NCI-H146 treated with DMSO at 0.1 percent for 48 hours (cell line): Measurements from ENCODE around the gene TMEM185B.

Source experiments
- DNase-seq: peaks from one replicate; lab custom pipeline; 2025; ENCODE audit not compliant: unreplicated experiment; lab: John Stamatoyannopoulos, UW

The TMEM185B gene

GRCh38 chr2:120231974-120232635 is 8.9 kb upstream of the TMEM185B start:
- DNase-seq, result no peak

GRCh38 chr2:120231564-120231973 is 8.4 kb upstream of the TMEM185B start:
- DNase-seq, result no peak

DNA sequence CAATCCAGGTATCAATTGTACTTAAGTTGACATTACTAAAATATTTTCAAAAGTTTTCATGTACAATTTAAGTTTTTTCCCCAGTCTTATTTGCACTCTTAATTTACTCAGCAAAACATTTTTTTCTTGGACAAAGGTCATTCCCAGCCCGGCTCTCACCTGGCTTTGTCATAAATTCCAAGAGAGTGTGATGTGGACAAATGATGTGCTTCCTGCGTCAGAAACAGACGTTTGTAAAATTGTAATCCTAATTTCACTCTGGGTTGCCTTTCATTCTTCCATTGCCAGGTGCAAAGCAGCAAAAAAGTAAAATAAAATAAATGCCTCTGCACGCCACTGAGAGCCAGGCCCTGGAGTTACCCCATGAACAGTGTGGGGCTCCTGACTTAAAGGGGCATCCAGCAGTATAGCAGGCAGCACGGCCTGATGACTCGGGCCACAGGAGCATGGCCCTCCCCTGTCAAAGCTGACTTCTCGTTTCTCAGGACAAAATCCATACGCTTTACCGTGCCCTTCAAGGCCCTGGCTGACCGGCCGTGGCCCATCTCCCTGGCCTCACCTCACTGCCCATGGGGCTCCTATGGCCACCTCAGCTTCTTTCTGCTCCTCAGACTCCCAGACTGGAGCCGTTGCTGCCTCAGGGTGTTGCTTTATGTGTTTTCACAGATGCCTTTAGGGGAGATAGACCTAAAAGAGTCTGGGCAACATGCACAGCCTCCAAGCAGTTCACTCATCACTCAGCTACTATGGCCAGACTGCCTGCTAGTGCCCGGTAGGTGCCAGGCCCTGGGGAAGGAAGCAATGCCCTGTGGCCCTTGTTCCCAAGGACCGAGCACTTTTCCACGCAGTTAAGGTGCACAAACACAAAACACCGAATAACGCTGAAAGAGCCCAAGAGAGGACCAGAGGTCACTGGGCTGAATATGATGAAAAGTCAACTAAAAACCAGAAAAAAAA is 7.6 kb upstream of the TMEM185B start:
- DNase-seq, result no peak

GRCh38 chr2:120229341-120229740 is 6.1 kb upstream of the TMEM185B start:
- no peak for DNase-seq

DNA sequence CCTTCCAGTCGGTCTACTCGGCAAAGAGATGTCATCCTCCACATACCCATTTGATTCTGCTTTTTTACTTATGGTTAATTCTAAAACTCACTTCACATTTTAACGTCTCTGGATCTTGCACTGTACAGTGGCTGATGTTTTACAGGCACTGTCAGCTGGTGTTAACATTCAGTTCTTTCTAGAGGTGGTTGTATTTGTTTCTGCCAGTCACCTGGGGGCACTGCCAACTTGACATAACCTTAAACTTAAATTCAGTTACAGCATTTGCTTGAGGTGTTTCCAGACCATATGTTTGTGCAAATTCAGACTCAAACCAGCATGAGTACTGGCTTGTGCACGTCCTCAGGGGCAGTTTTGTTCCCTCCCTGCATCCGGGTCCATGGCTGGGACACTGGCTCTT is 5.3 kb upstream of the TMEM185B start:
- no peak for DNase-seq

DNA sequence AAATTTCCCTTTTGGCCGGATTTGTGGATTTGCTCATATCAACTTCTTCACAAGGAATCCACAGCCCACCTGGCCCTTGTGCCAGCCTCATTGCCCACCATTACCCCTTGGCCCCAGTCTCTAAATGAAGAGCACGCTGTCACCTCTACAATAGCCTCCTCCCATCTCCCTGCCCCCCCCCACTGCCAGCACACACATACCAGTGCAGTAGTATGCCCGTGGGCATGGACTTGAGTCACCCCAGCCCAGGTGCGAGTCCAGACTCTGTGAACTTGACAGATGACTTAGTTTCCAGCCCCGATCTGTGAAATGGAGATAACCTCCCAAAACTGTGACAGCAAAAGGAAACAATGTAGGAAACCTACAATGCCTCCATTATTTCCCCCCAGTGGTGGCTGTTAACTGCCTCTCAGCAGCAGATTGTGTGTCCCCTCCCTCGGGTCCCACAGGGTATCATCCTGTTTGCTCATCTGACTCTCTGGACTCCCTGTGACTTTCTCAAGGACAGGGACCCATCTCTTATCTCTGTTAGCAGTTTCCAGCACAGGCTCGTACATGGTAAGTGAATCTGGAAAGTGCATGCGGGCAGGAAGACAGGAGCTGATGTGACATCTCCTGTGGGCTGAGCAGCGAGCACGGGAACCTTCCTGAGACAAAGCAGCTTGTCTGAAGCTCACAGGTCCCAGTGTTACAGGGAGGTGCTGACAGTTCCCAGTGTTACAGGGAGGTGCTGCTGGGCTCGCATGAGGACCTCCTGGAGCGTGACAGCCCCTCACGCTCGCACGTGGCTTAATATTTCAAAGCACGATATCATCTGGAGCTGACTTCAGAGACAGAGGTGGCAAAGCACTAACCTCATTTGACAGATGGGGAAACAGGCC is 4.2 kb upstream of the TMEM185B start:
- DNase-seq, result no peak

DNA sequence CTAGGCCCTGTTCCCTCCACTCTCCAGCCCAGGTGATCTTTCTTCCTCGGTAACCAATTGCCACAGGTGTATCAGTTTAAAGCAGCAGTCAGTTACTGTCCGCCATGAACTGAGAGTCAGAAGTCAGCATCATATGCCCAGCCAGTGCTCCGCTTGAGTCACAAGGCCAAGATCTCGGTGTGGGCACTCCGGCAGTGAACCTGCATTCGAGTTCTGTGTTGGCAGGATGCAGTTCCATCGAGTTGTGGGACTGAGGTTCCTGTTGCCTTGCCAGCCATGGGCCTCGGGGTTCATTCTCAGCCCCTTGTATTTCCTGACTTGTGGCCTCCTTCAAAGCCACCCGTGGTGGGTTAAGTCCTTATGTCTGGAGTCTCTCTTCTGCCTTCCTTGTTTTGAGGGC is 3.1 kb upstream of the TMEM185B start:
- DNase-seq, result no peak

DNA sequence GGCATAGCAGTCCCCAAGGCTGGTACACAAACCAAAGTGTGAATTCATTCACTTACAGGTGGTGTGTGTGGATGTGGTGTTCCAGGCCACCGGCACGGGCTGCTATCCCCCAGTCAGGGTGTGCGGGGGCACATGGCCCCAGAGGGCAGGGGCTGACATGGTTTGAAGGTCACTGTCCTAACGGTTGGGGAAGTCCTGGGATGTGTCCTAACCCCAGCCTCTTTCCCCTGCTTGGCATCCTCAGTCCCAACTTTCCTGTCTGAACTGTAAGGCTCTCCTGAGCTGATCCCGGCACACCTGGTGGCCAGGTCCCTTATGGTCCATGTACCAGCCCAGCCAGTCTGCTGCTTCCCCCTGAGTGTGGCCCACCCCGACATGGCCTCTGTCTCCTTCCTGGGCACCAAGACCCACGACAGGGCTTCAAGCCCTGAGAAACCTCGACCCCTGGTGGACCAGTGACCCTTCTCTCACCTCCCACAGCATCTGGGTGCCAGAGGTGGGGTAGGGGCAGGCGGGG is 2.4 kb upstream of the TMEM185B start:
- no peak for DNase-seq

GRCh38 chr2:120224735-120225548 is 1.7 kb upstream of the TMEM185B start:
- peak; percentile 60 for DNase-seq

DNA sequence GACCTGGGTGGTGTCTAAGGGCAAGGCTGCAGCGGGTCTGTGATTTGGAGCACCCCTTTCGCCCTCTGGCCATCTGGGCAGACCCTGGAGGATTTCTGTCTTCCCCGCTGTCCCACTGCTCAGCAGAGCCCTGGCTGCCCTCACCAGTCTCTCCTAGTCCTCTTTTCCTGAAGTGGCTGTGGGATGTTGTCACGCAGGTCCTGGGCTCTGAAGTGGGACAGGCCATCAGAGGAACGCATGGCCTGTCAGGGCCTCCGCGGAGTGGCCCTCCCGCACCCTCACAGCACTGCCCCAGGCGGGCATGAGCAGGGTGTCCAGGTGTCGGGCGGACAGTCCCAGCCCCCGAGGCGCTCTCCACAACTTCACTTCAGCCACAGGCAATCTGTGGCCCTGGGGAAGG is 1.1 kb upstream of the TMEM185B start:
- DNase-seq, result no peak

GRCh38 chr2:120222186-120223033 is 790 bp downstream of the TMEM185B start:
- no peak for DNase-seq

- no peak for DNase-seq
Measured at GRCh38 chr2:120221616-120222015, 1.6 kb downstream of the TMEM185B start.

- no peak for DNase-seq
Measured at GRCh38 chr2:120220756-120221155, 2.4 kb downstream of the TMEM185B start.

DNA sequence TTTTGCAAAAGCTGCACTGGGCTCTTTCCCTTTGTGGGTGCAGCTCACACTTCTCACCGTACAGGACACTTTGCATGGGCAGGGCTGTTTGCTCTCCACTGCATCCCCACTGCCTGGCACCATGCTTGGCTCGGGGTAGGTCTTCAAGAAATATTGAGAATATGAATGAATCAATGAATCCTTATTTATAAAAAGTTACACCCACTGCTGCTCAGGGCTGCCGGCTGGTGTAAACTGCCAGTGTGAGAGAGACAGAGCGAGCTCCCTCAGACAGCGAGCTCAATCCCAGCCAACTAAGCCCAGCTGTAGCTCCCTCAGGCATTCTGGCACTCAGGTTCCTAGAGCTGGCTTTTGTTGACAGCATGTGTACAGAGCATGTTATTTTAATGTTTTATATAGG is 3.4 kb downstream of the TMEM185B start:
- DNase-seq, result no peak

DNA sequence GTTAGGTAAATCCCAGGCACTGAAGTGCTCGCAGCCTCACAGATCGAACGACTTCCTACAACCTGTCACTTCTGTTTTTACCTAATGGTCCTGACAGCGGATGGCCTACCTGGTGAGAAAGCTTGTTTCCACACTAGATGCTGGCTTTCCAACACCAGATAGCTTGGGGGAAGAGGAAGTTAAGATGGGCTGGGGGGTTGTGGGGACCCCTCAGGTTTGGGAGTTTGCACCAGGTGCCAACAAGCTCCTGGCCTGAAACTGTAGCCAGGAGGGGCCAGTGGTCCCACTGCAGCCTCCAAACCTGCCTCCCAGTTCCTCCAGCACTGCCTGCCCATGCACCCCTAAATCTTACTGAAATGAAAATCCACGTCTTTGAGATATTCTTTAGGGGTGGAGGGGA is 3.9 kb downstream of the TMEM185B start:
- DNase-seq, result no peak

DNA sequence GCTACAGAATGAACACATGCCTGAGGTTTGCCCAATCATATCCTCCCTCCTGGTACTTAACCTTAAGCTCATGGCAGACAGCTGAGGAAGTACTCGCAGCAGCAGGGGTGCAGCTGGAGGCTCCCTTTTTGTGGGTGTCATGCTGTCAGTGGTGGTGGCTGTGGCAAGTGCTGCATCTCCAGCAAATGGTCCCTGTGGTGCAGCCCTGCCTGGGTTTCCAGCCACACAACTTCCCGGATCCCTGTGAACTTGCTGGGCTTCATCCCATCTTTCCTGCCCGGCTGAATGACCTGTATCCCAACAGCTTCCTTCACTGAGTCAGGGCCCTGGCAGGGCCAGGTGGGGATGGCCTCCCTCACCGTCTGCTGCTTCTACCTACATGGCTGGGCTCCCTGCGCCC is 5.0 kb downstream of the TMEM185B start:
- no peak for DNase-seq

GRCh38 chr2:120210270-120210693 is 12.9 kb downstream of the TMEM185B start:
- no peak for DNase-seq

GRCh38 chr2:120209427-120210269 is 13.6 kb downstream of the TMEM185B start:
- DNase-seq, result no peak
